K562 (cell line): ENCODE results near the gene F12. TPM values are rescaled to one million over a fixed set of nuclear protein-coding genes. Genes with fewer than 3 reads are reported as not detected.

Experiments used
- CAMTA2 ChIP-seq: fragments of 250-450 bp; sonication (Bioruptor Pico); conservative IDR thresholded peaks from 2 replicates; pipeline ENCODE4 v1.5.1; 2022
- CEBPB ChIP-seq: fragments of 450-650 bp; IDR thresholded peaks from 2 replicates; pipeline ENCODE4 v1.6.1; 2016; ENCODE audit warnings: missing genetic modification characterization, missing compliant biosample characterization
- DDX20 ChIP-seq: fragments of 450-650 bp; IDR thresholded peaks from 2 replicates; pipeline ENCODE4 v1.6.1; 2016; ENCODE audit warnings: missing genetic modification characterization, low read depth, mild to moderate bottlenecking, missing compliant biosample characterization, moderate library complexity
- FOXA1 ChIP-seq: fragments of 450-650 bp; IDR thresholded peaks from 2 replicates; pipeline ENCODE4 v1.6.1; 2016; ENCODE audit warnings: mild to moderate bottlenecking, borderline replicate concordance
- FOXJ3 ChIP-seq: sonication (generic); formaldehyde crosslinking; IDR thresholded peaks from 2 replicates; pipeline ENCODE4 v1.4.0; 2020; ENCODE audit warnings: mild to moderate bottlenecking, missing genetic modification reagents
- HNRNPK ChIP-seq: fragments of 200-400 bp; formaldehyde crosslinking; IDR thresholded peaks from one replicate; pipeline ENCODE4 v1.6.1; 2018; ENCODE audit warnings: mild to moderate bottlenecking, low read depth, low read length; ENCODE audit not compliant: poor library complexity, severe bottlenecking
- IRF2 ChIP-seq: sonication (generic); formaldehyde crosslinking; IDR thresholded peaks from 2 replicates; pipeline ENCODE4 v1.8.1; 2022; ENCODE audit warnings: mild to moderate bottlenecking, missing genetic modification reagents
- NFXL1 ChIP-seq: fragments of 450-650 bp; formaldehyde crosslinking; IDR thresholded peaks from 2 replicates; pipeline ENCODE4 v1.4.0; 2021; ENCODE audit warnings: mild to moderate bottlenecking
- PKNOX1 ChIP-seq: fragments of 450-650 bp; IDR thresholded peaks from 2 replicates; pipeline ENCODE4 v1.6.1; 2016
- POLR2A ChIP-seq: fragments of 450-650 bp; conservative IDR thresholded peaks from 2 replicates; pipeline ENCODE4 v1.6.1; 2016
- POLR2AphosphoS5 ChIP-seq: IDR thresholded peaks from 2 replicates; pipeline ENCODE4 v1.6.1; 2011; ENCODE audit warnings: mild to moderate bottlenecking, low read depth, low read length, moderate library complexity; ENCODE audit not compliant: control insufficient read depth, insufficient read depth
- RFX1 ChIP-seq: fragments of 450-650 bp; IDR thresholded peaks from 2 replicates; pipeline ENCODE4 v1.6.1; 2016; ENCODE audit warnings: mild to moderate bottlenecking, moderate library complexity
- ZFP36 ChIP-seq: fragments of 150-350 bp; IDR thresholded peaks from 2 replicates; pipeline ENCODE4 v1.6.1; 2018; ENCODE audit warnings: low read length, low read depth; ENCODE audit not compliant: partially characterized antibody
- ZFX ChIP-seq: sonication (generic); formaldehyde crosslinking; IDR thresholded peaks from 2 replicates; pipeline ENCODE4 v1.8.0; 2022; ENCODE audit warnings: mild to moderate bottlenecking, missing genetic modification reagents, moderate library complexity
- ZNF79 ChIP-seq: fragments of 250-450 bp; sonication (Bioruptor Pico); IDR thresholded peaks from 2 replicates; pipeline ENCODE4 v1.4.0; 2020; ENCODE audit warnings: low read depth, mild to moderate bottlenecking, moderate library complexity
- polyA plus RNA-seq, 8 experiments: library from polyadenylated mRNA; depleted of rRNA in 4 of 8; stranded (reverse) in 5 of 8; unstranded in 3 of 8; fragments of >200 nt; fragmentation: Nextera tagmentation in 2 of 8; fragmentation: Illumina TruSeq in 1 of 8; extraction: Ambion mirVana in 2 of 8; extraction: Trizol in 1 of 8; gene quantifications; 2 replicates each; pipeline versions ENCODE4 v1.2.1 to v1.2.3, GENCODE V29; 2011 to 2014; ENCODE audit warnings: inconsistent platforms in 1 of 8, missing spikeins in 1 of 8
- total RNA-seq, 7 experiments: library from RNA; depleted of rRNA in 6 of 7; stranded (reverse); fragments of >200 nt in 6 of 7; fragmentation: Illumina TruSeq in 2 of 7; extraction: Trizol in 2 of 7; gene quantifications; 2 replicates each; pipeline versions ENCODE4 v1.2.1 to v1.2.3, GENCODE V29; 2011 to 2021; ENCODE audit warnings: low replicate concordance in 1 of 7
- TF ChIP-seq, protein P1 (sequence below): fragments of 450-650 bp; IDR thresholded peaks from 2 replicates; pipeline ENCODE4 v1.6.1; 2016; ENCODE audit warnings: missing biosample characterization, missing genetic modification characterization
- TF ChIP-seq, protein P2 (sequence below): fragments of 450-650 bp; formaldehyde crosslinking; IDR thresholded peaks from 2 replicates; pipeline ENCODE4 v1.4.0; 2020; ENCODE audit warnings: mild to moderate bottlenecking, moderate library complexity

Gene F12
- total and polyA plus RNA-seq, 9 of the 15 experiments (the other 6 are each of a cell fraction or from before 2014, with no cell fraction given): 0.59 to 18.3 (median 3.6) TPM

- TF ChIP-seq PKNOX1 (no peak), ZFX (no peak), HNRNPK (no peak), ZNF79 (no peak), IRF2 (CRISPR knock-in tag) (no peak), CAMTA2 (CRISPR knock-in tag) (no peak), FOXJ3 (CRISPR knock-in tag) (no peak), POLR2A (peak; percentile 14; the same call in 1 of the 2 replicates), NFXL1 (CRISPR knock-in tag) (no peak), DDX20 (tag) (no peak), CEBPB (tag) (peak; percentile 93), FOXA1 (no peak), POLR2AphosphoS5 (0 out of 2 replicates have a peak, but pooled peaks have one; percentile 15), RFX1 (no peak), ZFP36 (no peak)
- TF ChIP-seq, protein P1, sequence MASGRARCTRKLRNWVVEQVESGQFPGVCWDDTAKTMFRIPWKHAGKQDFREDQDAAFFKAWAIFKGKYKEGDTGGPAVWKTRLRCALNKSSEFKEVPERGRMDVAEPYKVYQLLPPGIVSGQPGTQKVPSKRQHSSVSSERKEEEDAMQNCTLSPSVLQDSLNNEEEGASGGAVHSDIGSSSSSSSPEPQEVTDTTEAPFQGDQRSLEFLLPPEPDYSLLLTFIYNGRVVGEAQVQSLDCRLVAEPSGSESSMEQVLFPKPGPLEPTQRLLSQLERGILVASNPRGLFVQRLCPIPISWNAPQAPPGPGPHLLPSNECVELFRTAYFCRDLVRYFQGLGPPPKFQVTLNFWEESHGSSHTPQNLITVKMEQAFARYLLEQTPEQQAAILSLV (tag): no peak
- TF ChIP-seq, protein P2, sequence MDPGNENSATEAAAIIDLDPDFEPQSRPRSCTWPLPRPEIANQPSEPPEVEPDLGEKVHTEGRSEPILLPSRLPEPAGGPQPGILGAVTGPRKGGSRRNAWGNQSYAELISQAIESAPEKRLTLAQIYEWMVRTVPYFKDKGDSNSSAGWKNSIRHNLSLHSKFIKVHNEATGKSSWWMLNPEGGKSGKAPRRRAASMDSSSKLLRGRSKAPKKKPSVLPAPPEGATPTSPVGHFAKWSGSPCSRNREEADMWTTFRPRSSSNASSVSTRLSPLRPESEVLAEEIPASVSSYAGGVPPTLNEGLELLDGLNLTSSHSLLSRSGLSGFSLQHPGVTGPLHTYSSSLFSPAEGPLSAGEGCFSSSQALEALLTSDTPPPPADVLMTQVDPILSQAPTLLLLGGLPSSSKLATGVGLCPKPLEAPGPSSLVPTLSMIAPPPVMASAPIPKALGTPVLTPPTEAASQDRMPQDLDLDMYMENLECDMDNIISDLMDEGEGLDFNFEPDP (CRISPR knock-in tag): no peak
These were observed 39.0 kb upstream of the F12 start (continued) for GRCh38 chr5:177448244-177448950.
